ENCODE results near the gene LRTM1. TPM values are rescaled to one million over a fixed set of nuclear protein-coding genes. Genes with fewer than 3 reads are reported as not detected.

Gene LRTM1
- not detected for total RNA-seq
- long read RNA-seq = 0 reads

DNA sequence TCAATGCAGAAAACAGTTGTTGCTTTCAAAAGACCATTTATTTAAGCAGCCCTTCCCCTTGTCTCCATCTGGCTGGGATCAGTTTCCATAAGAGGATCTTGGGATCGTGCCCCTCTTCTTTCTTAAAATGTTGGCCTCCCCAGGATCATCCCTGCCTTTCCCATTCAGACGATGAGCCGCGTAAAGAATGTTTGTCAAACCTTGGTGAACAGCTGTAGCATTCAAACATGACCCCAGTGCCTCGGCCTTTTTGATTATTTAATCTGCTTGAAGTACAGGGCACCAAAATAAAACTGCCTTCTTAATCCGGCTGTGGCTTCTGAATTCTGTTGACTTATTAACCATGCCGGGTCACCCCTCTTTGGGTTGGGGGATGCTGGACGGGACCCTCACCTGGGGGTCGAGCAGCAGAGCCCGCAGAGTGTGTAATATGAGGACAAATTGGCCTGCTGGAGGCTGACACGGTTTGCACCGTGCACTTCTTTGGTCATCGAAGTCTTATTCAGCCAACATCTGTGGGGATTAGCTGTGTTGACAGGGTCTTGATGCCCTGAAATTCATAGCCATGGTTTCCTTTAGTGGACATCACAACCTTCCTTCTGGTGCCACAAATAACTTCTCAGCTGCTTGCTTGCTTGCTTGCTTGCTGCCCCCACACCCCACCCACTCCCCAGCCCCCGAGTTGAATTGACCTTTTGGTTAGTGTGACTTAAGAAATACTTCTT is at the start of gene LRTM1:
Gene LRTM1, minus strand, starts transcription at position 14 of the 725 bp plus-strand sequence. CDS start 148 bp downstream, outside the sequence.
- intact Hi-C loops (cut with DNase I, micrococcal nuclease) = no loop called here
- ATAC-seq (no peak), DNase-seq (no peak)

- no peak for ATAC-seq
- no peak for DNase-seq
- intact Hi-C loops (cut with DNase I, micrococcal nuclease) = no loop called here
Observed at GRCh38 chr3:54977439-54977838, 49.6 kb upstream of the LRTM1 start.

GRCh38 chr3:54970895-54971294 is 43.0 kb upstream of the LRTM1 start:
- no peak for ATAC-seq
- no peak for DNase-seq
- intact Hi-C loops (cut with DNase I, micrococcal nuclease) = no loop called here

GRCh38 chr3:54969652-54970051 is 41.8 kb upstream of the LRTM1 start:
- ATAC-seq (peak; percentile 79), DNase-seq (no peak)
- intact Hi-C loops (cut with DNase I, micrococcal nuclease) = no loop called here

GRCh38 chr3:54968546-54969172 is 40.8 kb upstream of the LRTM1 start:
- intact Hi-C loops (cut with DNase I, micrococcal nuclease) = no loop called here
- no peak for ATAC-seq
- no peak for DNase-seq

DNA sequence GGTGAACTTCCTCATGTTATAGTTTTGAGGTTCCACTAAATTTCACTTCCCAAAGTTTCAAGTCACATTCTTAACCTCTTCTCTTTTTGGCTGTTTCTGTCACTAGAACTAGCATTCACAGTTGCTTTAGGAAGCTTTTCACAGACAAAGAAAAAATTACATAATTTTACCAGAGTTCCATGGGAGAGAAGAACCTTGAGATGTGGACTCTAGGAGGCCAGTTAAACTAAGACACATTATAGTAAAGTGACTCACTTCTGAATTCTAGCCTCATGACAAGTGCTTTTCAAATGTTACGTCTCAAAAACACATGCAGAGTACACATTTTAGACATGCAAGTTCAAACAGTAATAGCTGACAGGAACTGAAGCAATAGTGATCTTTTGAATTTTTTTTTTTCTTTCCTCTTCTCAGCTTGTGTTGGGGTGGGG is 39.9 kb upstream of the LRTM1 start:
- intact Hi-C loops (cut with DNase I, micrococcal nuclease) = no loop called here
- ATAC-seq = no peak
- no peak for DNase-seq

DNA sequence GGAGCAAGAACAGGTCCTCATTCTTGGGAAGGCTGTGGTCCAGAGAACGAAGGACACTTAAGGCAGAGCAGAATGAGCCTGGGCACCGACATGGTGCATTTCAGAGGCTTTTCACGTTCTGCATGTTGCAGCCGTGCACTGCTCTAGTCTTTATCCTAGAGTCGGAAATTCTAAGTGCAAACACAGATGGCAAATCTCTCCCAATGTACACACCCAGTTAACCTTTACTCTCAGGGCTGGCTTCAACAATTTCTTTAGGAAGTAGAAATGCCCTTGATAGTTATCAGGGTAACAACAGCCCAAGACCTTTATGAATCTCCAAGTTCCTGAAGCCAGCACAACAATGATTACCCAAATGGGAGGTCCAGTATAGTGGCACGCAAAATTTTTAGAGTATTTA is 39.1 kb upstream of the LRTM1 start:
- peak; percentile 95 for ATAC-seq
- peak in 1 of 2 donors; percentile 9 for DNase-seq
- intact Hi-C loops (cut with DNase I, micrococcal nuclease) = no loop called here

- DNase-seq (no peak), ATAC-seq (no peak)
- intact Hi-C loops (cut with DNase I, micrococcal nuclease) = no loop called here
Observed at GRCh38 chr3:54965746-54966145, 37.9 kb upstream of the LRTM1 start.

GRCh38 chr3:54964081-54964480 is 36.2 kb upstream of the LRTM1 start:
- ATAC-seq (no peak), DNase-seq (no peak)
- intact Hi-C loops (cut with DNase I, micrococcal nuclease) = no loop called here

GRCh38 chr3:54963641-54964040 is 35.8 kb upstream of the LRTM1 start:
- ATAC-seq = no peak
- intact Hi-C loops (cut with DNase I, micrococcal nuclease) = no loop called here

GRCh38 chr3:54962200-54962599 is 34.3 kb upstream of the LRTM1 start:
- intact Hi-C loops (cut with DNase I, micrococcal nuclease) = no loop called here
- ATAC-seq (no peak), DNase-seq (no peak)

More at GRCh38 chr3:54963641-54964040, 35.8 kb upstream of the LRTM1 start:
- no peak for DNase-seq

DNA sequence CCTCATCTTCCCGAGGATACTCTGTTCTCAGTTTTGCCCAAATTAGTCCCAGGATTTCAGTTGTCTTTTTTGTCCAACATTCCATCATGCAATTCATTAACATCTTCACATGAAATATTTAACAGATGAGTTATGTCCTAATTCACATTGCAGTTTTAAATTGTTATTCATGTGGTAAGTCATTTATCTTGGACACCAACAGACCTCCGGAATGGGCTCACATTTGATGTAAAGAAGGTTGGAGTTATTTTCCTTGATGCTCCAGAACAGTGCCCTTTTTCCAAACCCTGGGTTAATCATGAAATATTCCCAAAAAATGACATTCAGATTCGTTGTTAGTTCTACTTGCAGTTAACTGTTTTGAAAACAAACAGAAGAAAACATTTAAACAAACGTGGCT is 32.8 kb upstream of the LRTM1 start:
- DNase-seq = no peak
- intact Hi-C loops (cut with DNase I, micrococcal nuclease) = no loop called here
- ATAC-seq = no peak

DNA sequence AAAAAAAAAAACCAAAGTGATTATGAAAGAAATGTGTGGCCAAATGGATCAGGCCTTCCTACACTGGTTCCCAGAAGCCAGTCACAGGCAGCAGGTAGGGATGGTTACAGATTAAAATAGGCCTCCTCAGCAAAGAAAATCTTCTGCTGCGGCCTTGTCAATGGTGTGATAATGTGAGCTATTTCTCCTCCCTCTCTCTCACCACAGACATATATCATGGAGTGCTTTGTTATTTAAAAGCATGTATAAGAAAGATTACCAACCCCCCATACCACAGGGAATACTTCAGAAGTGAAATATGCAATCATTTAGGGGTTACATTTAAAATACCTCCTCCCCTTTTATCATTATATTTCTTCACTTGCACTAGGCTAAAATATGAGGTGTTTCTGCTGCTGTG is 32.2 kb upstream of the LRTM1 start:
- DNase-seq (no peak), ATAC-seq (no peak)
- intact Hi-C loops (cut with DNase I, micrococcal nuclease) = no loop called here

- intact Hi-C loops (cut with DNase I, micrococcal nuclease) = no loop called here
- ATAC-seq (no peak), DNase-seq (no peak)
Observed at GRCh38 chr3:54957711-54958110, 29.9 kb upstream of the LRTM1 start.

DNA sequence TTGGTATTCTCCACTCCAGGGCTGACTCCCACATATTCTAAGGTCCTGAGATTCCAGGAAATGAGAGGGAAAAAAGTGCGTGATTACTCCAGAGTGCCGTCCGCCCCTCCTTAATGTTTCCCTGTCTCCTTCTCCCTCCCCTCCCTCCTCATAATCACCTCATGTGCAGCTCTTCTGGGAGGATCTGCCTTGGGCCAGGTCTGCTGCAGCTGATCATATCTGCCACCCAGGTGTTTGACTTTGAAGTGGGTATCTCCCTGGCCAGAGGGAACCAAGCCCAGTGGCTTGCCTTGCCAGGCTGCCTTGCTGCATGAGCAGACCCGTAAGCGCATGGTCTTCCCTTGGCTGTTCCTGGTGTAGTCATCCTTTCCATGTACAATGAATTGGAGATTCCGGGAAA is 28.1 kb upstream of the LRTM1 start:
- intact Hi-C loops (cut with DNase I, micrococcal nuclease) = no loop called here
- no peak for DNase-seq
- no peak for ATAC-seq

DNA sequence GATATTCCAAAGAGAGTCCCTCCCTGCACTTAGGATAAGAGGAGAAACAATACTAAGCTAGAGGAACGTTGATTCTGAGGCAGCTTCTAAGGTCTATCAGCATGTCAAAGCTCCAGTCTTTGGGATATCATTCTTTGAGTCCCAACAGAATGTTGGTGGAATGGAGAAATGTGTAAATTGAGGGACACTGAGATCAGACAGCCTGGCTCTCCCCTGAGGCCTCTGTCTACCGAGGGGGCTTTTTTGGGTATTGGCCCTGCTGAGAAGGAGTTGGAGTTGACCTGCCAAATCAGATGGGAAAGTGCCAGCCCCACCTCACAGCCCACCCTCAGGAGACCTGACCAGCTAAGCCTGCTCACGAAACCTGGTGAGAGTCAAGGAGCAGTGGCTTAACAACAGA is 27.6 kb upstream of the LRTM1 start:
- ATAC-seq (no peak), DNase-seq (no peak)
- intact Hi-C loops (cut with DNase I, micrococcal nuclease) = no loop called here

DNA sequence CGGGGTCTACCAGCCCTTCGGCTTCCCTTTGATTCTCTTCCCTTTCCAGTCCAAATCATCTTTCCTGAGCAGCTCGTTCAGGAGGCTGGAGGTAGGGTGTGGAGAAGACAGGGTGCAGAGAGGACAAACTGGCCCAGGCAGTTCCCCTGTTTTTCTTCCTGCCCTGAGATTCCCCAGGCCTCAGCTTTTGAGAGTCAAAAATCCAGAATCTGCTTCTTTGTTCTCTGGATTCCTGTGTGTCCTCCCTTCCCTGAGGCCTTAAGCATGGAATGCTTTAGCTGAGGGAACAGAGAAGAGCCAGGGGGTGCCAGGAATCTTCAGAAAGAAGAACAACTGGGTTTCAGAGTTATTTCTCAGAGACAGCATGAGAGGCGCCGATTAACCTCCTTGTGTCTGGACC is 26.7 kb upstream of the LRTM1 start:
- DNase-seq = no peak
- ATAC-seq = no peak
- intact Hi-C loops (cut with DNase I, micrococcal nuclease) = no loop called here

- no peak for DNase-seq
- intact Hi-C loops (cut with DNase I, micrococcal nuclease) = no loop called here
- no peak for ATAC-seq
Observed at GRCh38 chr3:54954022-54954421, 26.2 kb upstream of the LRTM1 start.

GRCh38 chr3:54951405-54951804 is 23.5 kb upstream of the LRTM1 start:
- peak; percentile 72 for ATAC-seq
- intact Hi-C loops (cut with DNase I, micrococcal nuclease) = no loop called here
- DNase-seq = peak; percentile 52 to 66

GRCh38 chr3:54950391-54951003 is 22.6 kb upstream of the LRTM1 start:
- no peak for ATAC-seq
- intact Hi-C loops (cut with DNase I, micrococcal nuclease) = no loop called here
- no peak for DNase-seq
